Neural progenitor cell (in vitro differentiated cells): ENCODE results near the gene OR52A1.

ENCODE experiments used
- EZH2 ChIP-seq: fragments of 200-600 bp; sonication (generic); IDR thresholded peaks from 2 replicates; pipeline ENCODE4 v1.6.1; 2017; ENCODE audit warnings: antibody characterized with exemption, mild to moderate bottlenecking, moderate library complexity
- EZH2phosphoT487 ChIP-seq: fragments of 200-600 bp; sonication (generic); IDR thresholded peaks from 2 replicates; pipeline ENCODE4 v1.6.1; 2017; ENCODE audit warnings: antibody characterized with exemption
- TF ChIP-seq, protein P1 (sequence below): fragments of 200-600 bp; sonication (generic); IDR thresholded peaks from 2 replicates; pipeline ENCODE4 v1.5.1; 2017; ENCODE audit warnings: antibody characterized with exemption, mild to moderate bottlenecking

- TF ChIP-seq, protein P1, sequence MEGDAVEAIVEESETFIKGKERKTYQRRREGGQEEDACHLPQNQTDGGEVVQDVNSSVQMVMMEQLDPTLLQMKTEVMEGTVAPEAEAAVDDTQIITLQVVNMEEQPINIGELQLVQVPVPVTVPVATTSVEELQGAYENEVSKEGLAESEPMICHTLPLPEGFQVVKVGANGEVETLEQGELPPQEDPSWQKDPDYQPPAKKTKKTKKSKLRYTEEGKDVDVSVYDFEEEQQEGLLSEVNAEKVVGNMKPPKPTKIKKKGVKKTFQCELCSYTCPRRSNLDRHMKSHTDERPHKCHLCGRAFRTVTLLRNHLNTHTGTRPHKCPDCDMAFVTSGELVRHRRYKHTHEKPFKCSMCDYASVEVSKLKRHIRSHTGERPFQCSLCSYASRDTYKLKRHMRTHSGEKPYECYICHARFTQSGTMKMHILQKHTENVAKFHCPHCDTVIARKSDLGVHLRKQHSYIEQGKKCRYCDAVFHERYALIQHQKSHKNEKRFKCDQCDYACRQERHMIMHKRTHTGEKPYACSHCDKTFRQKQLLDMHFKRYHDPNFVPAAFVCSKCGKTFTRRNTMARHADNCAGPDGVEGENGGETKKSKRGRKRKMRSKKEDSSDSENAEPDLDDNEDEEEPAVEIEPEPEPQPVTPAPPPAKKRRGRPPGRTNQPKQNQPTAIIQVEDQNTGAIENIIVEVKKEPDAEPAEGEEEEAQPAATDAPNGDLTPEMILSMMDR, result peak; percentile 96
- TF ChIP-seq EZH2 (no peak), EZH2phosphoT487 (no peak)
Observed at GRCh38 chr11:5123802-5124521, 30.6 kb downstream of the OR52A1 start.
